GM18498 (cell line): ENCODE measurements around the gene PLK5.
A peak's percentile ranks its signal among the peaks of the same experiment; 100 is the strongest.

Source experiments
- ATAC-seq: cut with Tn5 transposase; IDR thresholded peaks from one replicate; pipeline ENCODE4 v1.9.1; 2021; ENCODE audit warnings: mild to moderate bottlenecking, moderate library complexity; ENCODE audit not compliant: unreplicated experiment

PLK5 gene

DNA sequence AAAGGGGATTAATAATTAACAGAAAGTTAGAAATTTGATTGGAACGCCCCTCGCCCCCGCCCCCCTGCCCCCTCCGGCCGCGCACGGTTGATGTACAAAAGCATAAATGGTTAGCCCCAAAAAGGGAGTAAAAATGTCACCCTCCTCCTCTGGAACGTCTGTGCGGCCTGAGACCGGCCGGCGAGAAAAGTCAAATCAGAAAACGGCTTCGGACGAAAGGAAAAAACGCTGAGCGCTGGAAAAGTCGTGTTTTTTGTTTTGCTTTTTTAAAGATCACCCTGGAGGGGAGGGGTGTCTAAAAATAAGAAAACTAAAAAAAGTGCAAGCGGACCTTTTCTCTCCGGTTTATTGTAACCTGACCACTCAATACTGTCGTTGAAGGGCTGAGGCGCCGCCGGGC is 31.1 kb downstream of the PLK5 start:
- ATAC-seq, result no peak

DNA sequence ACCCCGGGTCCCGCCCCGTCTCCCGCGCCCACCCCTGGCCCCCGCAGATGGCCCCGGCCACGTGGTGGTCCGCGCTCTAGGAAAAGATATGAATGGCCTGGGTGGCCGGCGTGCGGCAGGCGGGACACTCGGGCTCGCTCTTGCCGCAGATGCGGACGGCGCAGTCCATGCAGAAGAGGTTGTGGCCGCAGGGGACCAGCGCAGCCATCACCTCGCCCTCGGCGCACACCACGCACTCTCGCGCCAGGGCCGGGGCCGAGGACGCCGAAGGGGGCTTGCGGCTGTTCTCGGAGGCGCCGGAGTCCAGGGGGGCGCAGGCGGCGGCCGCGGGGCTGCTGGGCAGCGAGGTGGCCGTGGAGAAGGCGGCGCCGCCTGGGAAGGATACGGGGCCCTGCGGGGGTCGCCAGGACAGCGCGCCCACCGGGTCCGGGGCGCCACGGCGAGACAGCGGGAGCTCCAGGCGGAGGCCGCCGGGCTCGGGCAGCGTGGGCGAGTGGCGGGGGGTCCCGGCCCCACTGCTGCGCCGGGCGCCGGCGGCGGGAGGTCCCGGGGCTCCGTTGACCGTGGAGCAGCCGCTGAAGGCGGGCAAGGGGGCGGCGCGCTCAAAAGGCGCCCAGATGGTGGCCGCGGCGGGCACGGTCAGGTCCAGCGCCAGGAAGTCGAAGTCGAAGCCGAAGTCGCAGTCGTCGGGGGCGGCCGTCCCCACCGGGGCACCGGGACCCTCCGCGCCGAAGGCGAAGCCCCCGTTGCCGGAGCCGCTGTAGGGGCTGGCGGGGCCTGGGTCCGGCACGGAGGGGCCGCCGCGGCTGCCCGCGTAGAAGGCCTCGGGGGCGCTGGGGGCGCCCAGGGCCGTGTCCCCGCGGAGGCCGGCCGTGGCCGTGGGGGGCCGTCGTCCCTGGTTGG is 31.9 kb downstream of the PLK5 start:
- no peak for ATAC-seq

DNA sequence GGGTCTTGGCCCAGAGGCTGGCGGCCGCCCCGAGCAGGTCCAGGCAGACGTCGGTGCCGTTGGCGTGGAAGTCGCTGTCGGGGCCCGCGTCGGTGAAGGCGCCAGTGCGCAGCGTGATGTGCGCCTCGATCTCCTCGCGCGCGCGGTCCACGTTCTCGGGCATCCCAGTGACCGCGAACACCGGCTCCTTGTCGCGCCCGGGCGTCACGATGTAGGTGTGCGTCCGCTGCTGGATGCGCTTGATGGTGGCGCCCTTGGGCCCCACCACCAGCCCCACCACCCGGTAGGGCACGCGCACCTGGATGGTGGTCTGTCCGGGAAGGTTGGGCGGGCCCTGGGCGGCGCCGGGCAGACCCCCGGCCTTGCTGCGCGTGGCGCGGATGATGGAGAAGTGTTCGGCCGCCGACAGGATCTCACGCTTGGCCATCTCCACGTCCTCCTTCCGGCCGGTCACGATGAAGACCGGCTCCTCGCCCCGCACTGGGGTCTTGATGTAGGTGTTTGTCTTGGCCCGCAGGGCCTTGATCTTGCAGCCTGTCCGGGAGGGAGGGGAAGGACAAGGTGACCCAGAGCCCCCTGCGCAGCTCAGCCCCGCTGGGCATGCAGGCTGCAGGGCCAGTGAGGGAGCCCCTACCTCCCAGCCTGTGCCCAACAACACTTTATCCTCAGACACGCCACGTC is 32.7 kb downstream of the PLK5 start:
- no peak for ATAC-seq

DNA sequence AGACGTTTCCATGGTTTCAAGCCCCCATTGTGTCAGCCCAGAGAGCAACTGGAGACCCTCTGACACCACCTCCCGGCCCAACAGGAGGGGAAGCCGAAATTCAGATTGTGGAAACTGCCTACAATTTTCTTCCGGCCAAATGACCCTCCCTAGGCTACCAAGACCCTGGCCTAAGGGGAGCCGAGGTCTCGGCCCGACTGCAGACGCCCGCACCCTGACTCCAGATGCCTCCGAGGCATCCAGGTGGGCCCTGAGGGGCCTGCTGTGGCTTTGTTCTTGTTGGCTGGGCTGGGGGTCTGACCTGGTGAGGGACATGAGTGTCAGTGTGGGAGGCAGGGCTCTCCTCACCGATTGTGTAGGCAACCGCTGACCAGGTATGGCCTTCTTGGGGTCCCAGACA is 34.7 kb downstream of the PLK5 start:
- ATAC-seq, result no peak

DNA sequence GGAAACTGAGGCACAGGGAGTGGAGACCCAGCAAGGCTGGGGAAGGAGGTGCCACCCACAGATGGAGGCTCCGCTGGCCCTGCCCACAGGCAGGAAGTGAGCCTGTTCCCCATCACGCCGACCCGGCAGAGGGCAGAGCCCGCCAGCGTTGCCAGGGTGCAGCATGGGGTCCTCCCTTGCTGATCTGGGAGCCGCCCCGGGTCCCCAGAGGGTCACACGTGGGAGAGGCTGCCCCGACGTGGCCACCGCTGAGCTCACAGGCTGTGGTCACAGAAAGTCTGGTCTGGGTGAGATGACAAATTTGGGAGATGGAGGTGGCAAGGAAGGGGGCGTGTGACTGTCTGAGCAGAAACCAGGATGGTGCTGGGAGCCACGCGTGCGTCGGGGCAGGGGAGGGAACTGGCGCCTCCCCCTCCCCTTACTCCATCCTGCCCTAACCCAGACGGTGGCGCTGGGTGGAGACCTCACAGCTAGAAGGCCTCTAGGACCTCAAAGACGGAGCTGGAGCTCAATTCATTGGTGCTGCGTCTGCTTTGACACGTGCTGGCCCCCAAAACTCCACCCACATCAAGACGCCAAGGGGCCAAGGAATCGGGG is 36.5 kb downstream of the PLK5 start:
- no peak for ATAC-seq

DNA sequence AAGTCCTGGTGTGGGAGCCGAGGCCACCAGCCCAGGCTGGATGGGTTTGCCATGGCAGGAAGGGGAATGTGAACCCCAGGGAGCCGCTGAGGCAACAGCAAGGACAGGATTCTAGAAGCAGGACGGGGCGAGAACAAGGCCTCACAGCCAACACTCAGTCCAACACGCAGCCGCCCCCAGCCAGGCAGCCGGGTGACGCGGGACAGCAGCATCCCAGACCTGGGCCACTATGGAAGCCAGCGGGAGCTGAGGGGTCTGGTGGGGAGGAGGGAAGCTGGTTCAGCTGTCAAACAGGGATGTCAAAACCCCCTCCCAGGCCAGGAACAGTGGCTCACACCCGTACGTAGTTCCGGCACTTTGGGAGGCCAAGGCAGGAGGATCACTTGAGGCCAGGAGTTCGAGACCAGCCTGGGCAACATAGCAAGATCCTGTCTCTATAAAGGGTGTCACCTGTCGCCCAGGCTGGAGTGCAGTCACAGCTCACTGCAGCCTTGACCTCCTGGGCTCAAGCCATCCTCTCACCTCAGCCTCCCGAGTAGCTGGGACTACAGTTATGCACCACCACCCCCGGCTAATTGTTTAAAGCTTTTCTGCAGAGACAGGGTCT is 37.5 kb downstream of the PLK5 start:
- no peak for ATAC-seq

DNA sequence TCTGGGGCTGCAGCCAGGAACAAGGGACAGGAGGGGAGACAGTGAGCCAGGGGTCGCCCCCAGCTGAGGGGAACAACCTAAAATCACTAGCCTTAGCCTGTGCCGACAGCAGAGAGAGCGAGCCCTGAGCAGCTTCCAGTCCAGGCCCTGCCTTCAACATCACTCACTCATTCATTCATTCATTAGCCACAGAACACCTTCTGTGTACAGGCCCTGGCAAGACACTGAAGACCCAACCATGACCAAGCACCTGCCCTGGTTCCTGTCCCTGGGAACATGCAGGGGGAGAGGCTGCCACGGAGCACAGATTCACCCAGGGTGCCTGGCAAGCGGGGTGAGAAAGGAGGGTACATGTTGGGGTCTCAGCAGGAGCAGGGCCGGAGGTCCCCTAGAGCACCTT is 39.4 kb downstream of the PLK5 start:
- no peak for ATAC-seq

DNA sequence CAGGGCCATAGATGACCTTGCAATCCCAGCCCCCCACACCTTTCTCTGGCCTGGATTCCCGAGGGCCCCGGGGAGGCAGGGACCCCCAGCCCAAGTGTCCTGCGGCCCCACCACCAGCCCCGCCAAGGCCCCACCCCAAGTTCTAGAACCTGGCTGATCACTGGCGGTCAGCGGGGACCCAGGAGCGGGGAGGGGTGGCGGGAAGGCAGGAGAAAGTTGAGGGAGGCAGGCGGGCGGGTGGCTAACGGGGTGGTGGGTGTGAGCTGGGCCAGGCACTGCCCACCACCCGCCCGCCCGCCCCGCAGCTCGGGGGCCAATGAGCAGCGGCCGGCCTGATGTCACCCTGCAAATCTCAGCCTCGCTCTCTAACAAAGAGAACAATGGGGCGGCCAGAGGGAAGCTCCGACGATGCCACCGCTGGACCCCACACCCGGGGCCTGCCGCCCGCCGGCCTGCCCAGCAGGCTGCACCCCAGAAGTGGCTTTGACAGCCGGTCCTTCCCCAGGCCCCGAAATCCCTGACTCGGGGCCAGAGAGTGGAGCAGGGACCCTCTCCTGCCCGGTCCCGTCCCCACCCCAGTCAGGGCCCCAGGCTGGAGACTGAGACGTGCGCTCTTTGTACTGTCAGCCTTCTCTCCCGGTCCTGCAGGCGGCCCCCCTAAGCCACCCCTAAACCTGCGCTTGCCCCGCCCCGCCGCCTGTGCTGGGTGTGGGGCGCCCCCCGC is 42.7 kb downstream of the PLK5 start:
- no peak for ATAC-seq

DNA sequence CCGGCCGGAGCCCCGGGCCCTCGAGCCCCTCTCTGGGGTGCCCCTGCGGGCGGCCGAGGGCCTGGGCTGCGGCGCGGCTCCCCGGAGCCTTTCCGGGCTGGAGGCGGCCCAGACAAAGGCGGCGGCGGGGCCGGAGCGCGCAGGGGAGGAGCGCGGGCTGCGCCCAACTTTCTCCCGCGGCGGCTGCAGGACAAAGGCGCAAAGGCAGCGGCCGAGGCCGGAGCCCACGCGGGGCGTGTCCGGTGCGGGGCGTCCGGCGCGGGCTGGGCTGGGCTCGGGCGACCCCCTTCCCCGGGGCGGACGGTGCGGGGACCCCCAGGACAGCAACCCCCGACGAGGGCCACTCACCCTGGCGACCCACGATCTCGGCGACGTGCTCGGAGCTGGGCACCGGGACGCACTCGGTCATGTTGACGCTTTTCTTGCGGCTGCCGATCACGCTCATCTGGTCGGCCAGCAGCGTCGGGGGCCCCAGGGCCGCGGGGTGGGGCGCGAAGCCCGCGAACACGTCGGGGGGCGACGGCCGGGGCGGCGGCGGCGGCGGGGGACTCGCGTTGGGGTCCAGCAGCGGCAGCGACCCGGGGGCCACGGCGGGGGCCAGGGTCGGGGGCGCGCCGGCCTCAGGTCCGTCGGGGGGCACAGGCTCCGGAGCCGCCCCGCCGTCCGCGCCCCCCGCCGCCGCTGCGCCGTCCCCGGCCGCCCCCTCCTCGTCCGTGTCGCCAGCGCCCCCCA is 43.4 kb downstream of the PLK5 start:
- ATAC-seq, result no peak

DNA sequence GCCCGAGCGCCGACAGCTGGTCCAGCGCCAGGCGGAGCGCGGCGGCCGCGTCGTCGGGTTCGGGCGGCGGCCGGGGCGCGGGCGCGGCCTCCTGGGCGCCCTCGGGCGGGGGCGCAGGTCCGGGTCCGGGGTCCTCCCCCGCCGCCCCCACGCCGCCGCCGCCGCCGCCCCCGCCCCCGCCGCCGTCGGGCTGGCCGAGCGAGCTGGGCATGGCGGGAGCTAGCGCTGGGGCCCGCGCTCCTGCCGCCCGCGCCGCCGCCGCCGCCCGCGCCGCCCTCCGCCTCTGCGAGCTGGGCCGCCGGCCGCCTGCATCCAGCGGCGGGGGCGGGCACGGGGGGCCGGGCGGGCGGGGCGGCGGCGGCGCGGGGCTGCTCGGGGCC is 44.0 kb downstream of the PLK5 start:
- peak; percentile 17 for ATAC-seq

DNA sequence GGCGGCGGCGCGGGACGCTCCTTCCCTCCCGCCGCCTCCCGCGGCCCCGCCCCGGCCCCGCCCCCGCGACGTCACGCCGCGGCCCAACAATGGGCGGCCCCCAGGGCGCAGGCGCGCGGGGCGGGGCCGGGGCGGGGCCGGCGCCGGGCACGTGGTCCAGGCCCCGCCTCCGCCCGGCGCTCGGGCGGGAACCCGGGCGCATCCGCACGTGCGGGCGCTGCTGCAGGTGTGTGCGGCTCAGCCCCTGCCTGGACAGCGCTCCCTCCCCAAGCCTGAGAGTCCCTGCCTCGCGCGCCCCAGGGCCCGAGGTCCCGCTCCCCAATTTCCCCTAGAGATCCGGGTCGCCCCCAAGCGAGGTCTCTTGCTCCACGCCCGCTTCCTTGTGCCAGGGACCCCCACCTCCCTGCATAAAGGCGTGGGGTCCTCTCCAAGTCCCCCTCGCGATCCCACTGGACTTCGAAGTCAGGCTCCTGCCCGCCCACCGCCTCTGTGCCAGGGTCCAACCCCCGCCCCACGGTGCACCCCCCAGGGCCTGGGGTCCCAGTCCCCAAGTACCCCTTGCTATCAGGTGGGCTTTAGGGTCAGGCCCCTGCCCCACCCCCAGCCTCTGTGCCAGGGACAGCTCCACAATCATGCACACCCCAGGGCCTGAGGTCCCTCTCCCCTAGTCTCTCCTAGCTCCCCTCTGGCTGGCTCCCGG is 44.6 kb downstream of the PLK5 start, which contains the start of gene MEX3D:
TSS of gene MEX3D (minus strand) at position 6 of the 700 bp plus-strand sequence. CDS start 267 bp downstream, outside the sequence.
- ATAC-seq, result peak; percentile 78

DNA sequence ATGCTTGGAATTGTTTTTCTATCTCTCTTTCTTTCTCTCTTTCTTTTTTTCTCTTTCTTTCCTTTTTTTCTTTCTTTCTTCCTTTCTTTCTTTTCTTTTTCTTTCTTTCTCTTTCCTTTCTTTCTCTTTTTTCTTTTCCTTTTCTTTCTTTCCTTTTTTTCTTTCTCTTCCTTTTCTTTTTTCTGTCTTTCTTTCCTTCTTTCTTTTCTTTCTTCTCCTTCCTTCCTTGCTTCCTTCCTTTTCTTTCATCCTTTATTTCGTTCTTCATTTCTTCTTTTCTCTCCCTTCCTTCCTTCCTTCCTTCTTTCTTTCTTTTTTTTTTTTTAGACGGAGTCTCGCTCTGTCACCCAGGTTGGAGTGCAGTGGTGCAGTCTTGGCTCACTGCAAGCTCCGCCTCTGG is 46.1 kb downstream of the PLK5 start:
- no peak for ATAC-seq

DNA sequence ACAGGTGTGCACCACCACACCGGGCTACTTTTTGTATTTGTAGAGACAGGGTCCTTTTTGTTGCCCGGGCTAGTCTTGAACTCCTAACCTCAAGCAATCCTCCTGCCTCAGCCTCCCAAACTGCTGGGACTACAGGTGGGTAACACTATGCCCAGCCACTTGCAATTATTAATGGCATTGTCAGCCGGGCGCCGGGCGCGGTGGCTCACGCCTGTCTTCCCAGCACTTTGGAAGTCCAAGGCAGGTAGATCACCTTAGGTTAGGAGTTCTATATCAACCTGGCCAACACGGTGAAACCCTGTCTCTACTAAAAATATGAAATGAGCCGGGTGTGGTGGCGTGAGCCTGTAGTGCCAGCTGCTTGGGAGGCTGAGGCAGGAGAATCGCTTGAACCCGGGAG is 47.0 kb downstream of the PLK5 start:
- ATAC-seq, result no peak

DNA sequence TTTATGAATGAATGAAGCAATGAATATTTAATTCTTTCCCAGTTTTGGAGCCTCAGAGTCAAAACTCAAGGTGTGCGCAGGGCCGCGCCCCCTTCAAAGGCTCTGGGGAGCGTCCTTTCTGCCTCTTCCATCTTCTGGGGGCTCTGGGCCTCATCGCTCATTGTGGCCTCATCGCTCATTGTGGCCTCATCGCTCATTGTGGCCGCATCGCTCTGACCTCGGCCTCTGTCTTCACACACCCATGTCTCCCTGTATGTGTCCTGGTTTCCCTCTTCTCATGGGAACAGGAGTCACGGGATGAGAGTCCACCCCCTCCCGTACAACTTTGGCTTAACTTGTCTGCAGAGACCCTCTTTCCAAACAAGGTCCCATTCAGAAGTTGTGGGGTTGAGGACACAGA is 47.5 kb downstream of the PLK5 start:
- no peak for ATAC-seq

DNA sequence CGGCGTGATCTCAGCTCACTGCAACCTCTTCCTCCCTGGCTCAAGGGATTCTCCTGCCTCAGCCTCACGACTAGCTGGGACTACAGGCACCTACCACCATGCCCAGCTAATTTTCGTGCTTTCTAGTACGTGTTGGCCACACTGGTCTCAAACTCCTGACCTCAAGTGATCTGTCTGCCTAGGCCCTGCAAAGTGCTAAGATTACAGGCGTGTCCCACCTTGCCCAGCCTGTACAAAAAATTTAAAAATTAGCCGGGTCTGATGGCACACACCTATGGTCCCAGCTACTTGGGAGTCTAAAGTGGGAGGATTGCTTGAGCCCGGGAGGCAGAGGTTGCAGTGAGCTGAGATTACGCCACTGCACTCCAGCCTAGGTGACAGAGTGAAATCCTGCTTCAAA is 48.9 kb downstream of the PLK5 start:
- no peak for ATAC-seq

DNA sequence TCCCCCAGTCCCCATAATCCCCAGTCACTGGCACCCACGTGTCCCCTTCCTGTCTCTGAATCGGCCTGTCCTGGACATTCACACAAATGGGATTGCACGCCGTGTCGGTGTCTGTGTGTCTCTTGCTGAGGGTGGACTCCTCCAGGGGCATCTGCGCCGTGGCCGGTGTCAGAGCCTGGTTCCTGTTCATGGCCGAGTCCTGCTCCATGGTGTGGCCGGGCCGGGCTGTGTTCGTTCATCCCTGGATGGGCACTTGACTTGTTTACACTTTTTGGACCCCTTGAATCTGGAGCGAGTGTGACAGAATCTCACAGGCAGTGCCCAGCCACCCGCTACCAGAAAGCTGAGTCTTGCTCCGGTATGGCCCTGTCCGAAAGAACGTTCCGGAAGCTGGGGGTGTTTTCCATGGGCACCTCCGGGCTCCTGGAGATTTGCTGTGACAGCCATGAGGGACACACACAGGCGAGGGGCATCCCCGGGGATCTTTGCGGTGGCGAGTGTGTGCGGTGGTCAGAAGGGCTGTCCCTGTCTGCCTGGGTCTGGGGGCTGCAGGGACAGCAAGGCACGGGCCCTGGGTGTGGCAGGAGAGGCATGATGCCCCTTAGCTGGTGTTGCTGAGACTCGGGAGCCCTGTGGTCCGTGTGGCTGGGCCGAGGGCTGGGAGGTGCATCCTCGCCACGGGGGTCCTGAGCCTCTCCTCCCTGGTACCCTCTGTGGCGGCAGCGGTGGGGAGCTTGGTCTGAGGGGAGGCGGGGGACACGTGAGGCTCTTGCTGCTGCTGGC is 50.7 kb downstream of the PLK5 start:
- ATAC-seq, result no peak

DNA sequence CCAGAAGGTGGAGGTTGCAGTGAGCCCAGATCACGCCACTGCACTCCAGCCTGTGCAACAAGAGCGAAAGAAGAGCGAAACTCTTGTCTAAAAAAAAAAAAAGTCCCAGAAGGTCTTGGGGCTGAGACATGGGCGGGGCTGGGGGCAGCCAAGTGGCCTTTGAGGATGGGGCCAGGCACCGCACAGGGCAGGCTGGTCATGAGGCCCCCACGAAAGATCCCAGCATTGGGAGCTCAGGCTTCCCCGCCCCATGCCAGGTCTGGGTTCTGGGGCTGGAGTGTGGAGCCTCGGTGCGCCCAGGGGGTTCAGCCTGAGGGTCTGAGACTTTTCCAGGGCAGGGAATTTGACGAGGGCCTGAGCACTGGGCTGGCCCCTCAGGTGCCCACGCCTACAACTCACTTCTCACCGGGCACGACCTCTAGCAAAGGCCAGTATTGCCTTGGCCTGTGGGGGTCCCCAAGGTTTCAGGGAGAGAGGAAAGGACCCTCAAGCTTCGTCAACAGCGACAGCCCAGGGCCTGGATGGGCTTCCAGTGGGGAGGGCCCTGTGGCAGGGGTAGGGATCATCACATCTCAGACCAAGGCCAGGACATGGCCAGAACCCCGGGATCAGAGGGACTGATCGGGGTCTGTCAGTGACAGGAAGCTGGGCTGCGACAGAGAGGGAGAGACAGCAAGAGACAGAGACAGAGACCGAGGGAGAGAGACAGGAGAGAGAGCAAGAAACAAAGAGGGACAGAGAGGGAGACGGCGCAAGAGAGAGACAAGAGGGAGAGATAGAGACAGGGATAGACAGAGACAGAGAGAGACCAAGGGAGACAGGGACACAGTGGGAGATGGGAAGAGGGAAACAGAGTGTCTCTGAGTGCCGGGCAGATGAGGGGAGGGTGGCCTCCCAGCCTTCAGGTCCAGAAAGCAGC is 51.7 kb downstream of the PLK5 start:
- ATAC-seq, result no peak
